GM20431 (cell line): ENCODE data around the gene CDK8.

Experiments
- in situ Hi-C: fragments of 300-500 bp; cut with MseI, MboI; formaldehyde crosslinking; loops from one replicate; pipeline ENCODE4 v1.15.0; 2020; ENCODE audit warnings: low sequenced_read_pairs; ENCODE audit not compliant: unreplicated experiment

The CDK8 gene

DNA sequence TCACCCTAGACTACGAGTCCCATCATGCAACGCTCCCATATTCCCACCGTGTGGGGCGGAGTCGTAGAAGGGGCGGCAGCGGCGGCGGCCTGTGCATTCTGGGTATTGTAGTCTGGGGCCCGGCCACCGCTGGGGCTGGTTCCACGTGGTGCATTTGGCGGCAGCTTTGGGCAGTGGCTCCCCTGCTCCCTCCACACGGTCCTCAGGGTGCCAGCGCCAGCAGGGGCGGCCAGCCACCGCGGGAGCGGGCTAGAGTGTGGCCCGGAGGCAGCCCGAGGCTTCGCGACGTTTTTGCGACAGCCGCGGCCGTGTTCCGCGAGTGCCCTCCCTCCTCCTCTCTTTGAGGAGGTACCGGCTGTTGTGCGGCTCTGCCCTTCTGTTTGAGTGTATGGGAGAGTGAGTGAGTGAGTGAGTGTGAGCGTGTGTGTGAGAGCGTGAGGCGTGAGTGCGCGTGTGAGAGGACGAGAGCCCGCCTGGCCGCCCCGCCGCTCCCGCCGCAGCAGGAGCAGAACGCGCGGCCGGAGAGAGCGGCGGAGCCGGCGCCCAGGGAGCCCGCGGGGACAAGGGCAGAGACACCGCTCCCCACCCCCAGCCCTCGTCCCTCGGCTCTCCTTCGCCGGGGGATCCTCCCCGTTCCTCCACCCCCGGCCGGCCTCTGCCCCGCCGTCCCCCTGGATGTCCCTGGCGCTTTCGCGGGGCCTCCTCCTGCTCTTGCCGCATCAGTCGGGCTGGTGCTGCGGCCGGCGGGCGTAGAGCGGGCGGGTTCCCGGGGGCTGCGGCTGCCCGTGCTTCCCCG, at the start of gene CDK8:
Gene CDK8, plus strand, starts transcription at position 343 of the 796 bp plus-strand sequence. CDS start 513 bp downstream, outside the sequence.
- in situ Hi-C loops: no loop called here

DNA sequence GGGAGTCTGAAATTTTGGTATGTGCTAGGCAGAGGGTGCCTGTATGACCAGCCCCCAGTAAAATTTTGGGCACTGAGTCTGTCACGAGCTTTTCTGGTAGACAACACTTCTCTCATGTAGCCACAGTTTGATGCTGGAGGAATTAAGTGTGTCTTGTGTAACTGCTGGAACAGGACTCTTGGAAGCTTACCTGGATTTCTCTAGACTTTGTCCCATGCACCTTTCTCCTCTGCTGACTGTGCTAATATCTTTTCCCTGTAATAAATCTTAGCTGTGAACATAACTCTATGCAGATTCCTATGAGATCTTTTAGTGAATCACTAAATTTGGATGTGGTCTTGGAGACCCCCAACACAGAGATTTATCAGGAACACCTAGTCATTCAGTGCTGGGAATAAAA, 45.6 kb upstream of the CDK8 start:
- in situ Hi-C loops: no loop called here

GRCh38 chr13:26213345-26213744, 40.6 kb upstream of the CDK8 start:
- in situ Hi-C loops: no loop called here

- in situ Hi-C loops: no loop called here
Measured at GRCh38 chr13:26213982-26214381, 39.9 kb upstream of the CDK8 start.

DNA sequence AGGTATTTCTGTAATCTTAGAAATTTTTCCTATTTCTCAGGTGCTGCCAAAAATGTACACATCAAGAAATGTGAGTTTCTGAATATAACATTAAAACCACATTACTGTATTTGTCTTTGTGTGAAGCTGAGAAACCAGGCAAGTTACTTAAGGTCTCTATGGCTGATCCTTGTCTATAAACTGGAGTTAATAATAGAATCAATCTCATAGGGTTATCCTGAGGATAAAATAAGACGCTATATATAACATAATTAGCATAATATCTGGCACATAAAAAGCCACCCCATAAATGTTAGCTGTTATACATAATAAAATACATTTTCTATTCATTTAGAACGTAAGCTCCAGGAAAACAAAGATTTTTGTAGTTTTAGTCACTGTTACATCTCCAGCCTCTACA, 37.9 kb upstream of the CDK8 start:
- in situ Hi-C loops: no loop called here

DNA sequence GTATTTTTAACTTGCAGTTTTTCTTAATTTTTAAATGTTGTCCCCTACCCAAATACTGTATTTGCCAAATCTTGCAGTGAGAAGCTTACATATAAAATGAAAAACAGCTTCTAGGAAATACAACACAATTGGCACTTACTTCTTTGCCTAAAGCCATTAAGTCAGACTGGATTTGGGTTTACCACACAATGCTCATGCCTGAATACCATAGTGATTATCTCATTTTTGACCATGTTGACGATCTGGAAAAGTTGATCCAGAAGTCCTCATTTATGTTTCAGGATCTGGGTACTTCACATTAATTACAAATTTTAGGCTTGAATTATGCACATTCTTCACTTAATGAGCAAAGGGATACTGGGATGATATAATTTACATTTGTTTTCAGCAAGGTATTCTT, 34.2 kb upstream of the CDK8 start:
- in situ Hi-C loops: no loop called here

- in situ Hi-C loops: no loop called here
Measured at GRCh38 chr13:26220575-26220974, 33.4 kb upstream of the CDK8 start.

DNA sequence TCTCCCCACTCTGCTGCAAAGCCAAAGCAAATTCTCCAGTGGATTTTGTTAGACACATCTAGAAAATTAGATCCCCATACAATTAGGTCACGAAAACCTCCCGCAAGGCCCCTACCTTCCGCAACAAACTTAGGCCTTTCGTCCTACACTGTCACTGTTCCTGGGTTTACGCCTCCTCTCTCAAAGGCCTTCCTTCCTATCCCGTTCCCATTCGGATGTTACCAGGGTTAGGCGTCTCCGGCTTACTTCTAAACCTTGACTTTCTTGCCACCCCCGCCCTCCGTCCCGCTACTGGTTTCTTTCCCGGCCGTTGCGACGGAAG, 32.6 kb upstream of the CDK8 start:
- in situ Hi-C loops: no loop called here

DNA sequence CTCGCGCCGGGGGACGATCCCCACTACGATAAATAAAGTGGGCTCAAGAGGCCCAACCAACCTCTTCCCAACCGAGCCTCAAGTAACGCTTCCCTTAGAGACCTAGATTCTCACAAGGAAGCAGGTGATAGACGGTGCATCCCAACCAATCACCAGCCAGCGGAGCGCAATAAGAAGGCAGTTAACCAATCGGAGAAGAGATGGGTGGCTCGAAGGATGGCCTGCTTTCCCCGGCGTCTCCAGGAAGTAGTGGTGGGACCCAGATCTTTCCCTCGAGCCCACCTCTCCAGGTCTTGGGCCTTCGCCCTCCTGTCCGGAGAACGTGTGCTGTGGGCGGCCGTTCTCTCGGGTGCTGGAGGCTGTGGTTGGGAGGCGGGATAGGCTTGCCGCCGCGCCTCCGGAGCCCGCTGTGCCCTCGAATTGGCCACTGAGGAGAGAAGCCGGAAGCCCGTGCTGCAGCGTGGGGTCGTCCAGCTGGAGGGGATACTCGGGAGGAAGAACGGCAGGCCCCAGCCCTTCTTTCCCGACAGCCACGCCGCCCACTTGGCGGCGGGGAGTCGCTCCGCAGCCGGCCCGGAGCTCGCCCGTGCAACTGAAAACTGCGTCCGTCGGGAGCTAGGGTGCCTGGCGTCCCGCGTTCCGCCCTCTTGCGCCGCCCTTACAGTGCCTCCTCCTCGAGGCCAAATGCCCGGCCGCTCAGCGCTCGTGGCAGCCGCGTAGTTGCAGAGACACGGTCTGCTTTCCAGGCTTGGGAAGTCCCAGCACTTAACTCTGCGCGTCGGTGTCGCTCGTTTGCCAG, 32.0 kb upstream of the CDK8 start, which contains the start of gene RNF6:
Gene RNF6, minus strand, starts transcription at position 594 of the 799 bp plus-strand sequence. CDS start 2,665 bp downstream, outside the sequence.
- in situ Hi-C loops: no loop called here

- in situ Hi-C loops: no loop called here
Measured at GRCh38 chr13:26222520-26223046, 31.3 kb upstream of the CDK8 start.

DNA sequence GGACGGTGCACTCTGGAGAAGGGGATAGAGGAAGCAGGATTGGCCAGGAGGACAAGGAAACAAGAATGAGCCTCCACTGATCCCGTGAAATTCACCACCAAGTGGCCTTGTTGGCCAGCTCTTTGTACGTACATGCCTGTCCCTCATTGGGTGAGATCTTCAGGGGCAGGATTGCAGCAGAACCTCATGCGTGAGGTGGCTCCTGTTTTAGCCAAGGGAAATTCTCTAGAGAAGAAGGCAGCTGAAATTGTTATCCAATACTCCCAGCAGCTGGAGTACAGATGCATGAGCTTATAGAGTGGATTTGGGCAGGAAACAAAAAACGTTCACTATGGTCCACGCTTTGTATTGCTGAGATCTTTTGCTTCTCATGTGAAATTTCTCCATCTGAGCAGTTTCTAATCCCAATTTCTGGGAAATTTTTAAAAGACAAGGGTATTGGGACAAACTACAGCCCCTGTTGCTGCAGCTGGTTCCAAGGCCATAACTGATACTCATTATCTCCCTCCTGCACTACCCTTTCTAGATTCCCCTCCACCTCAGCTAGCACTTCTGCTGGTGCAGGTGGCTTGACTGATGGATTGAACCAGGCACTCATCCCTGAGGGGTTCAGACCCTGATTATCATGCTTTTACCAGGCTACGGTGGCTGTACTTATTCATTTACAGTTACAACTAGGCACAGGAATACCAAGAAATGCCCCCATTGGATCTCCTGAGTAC, 27.9 kb upstream of the CDK8 start:
- in situ Hi-C loops: no loop called here

DNA sequence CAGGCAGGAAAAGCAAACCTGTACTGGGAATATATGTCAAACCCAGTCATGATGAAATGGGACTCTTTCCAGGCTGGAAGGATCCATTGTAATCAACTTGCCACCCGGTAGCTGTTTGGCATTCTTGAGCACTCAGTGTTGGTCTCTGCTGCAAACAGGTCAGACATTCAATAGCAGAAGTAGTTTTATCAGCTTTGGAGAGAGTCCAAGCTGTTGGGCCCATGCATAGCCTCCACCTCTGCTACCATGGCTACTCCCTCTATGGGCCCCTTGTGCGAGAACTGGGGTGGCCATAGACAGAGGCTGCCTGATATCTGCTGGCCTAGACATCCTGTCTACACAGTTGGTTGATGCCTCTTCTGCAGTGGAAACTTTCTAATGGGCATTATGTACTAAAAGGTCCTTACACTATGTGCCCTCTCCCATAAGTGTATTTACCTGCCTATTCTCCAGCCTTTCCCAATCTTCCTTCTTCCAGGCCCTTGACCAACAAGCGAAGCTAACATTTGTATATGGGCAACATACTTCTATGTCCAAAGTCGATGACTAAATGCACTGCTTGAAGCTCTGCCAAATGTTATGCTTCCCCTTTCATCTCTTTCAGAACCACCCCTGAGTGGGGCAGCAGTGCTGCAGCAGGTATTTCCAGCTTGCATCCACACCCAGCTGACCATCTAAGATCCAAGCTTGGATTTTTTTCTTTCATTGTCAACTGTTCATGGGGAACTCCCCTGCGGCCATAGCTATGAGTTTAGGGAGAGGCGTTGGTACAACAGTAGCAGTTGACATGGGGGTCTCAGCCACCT, 26.6 kb upstream of the CDK8 start:
- in situ Hi-C loops: no loop called here

DNA sequence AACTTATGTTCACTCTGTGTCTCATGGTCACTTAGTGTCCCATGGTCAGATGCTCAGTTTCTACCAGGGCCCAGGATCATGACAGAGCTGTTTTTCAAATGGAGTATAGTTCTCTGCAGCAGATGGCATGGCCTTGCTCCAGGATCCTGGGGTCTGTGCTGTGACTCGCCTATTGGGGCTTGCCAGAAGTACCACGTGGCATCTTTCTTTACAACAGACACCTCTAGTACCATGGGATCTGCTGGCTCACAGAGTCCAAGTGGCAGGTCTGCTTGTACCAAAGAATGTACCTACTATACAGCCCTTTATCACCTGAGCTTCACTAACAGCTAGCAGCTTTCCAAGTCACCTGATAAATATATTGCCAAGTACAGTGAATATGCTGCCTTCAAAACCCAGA, 25.8 kb upstream of the CDK8 start:
- in situ Hi-C loops: no loop called here

DNA sequence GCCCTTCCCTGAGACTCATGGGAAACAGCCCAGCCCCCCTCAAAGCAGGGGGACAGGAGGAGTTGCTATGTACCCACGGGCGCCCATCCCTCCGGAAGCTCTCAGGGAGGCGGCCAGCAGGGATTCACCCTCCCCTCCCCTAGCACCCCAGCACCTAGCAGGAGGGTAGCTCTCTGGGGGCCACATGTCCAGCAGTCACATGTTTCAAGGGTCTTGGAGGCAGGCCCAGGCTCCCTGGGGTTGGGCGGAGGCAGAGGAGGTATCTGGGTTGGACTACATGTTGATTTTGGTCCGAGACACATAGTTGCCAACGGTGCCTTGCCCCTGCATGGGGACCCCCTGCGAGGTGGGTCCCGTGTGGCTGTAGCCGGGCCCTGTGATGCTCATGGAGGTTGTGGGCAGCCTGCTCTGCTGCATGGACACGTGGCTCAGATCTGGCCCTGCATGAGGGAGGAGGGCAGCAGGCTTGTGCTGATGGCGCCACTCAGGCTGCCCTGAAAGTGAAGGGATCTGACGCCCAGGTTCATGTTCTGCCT, 24.8 kb upstream of the CDK8 start:
- in situ Hi-C loops: no loop called here

GRCh38 chr13:26230703-26231102, 23.2 kb upstream of the CDK8 start:
- in situ Hi-C loops: no loop called here

- in situ Hi-C loops: no loop called here
Measured at GRCh38 chr13:26236296-26236695, 17.6 kb upstream of the CDK8 start.

GRCh38 chr13:26246154-26246553, 7.8 kb upstream of the CDK8 start:
- in situ Hi-C loops: no loop called here

DNA sequence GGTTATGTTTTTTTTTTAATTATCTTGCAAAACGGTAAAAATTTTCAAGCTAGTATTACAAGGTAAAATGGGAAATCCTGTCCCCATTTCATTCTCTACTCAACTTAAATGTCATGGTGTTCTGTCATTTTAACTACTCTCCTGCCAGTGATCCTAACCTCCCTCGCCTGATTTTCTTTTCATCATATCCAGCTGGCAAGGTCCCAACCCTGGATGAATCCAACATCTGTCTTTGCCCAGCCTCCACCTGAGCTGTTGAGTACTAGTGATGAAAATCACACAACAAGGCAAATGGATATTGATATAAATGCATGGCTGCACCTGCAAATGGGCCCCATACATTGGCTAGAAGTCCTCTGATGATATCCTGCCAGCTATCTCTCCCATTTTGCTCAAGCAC, 6.9 kb upstream of the CDK8 start:
- in situ Hi-C loops: no loop called here

GRCh38 chr13:26247608-26248007, 6.3 kb upstream of the CDK8 start:
- in situ Hi-C loops: no loop called here

DNA sequence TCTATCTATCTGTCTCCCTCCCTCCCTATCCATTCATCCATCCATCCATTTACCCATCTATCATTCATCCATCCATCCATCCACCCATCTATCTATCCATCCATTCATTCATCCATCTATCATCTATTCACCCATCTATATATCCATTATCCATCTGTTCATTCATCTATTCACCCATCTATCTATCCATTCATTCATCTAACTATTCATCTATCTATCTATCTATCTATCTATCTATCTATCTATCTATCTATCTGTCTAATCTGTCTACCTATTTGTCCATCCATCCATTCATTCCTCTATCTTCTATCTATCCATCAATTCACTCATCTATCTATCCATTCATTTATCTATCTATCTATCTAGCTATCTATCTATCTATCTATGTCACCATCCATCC, 4.4 kb upstream of the CDK8 start:
- in situ Hi-C loops: no loop called here
